Fibroblast of peridontal ligament (primary cell): ENCODE results near the gene CDCA7.
"Not testable (repeated sequence)": the region's sequence is repeated elsewhere in the genome, so short reads cannot be mapped to it uniquely, and the experiment has no call there.

Experiments used
- DNase-seq: peaks from one replicate; pipeline ENCODE4 v3.0.0-alpha.2; 2010; ENCODE audit errors: extremely low read depth

CDCA7 gene

DNA sequence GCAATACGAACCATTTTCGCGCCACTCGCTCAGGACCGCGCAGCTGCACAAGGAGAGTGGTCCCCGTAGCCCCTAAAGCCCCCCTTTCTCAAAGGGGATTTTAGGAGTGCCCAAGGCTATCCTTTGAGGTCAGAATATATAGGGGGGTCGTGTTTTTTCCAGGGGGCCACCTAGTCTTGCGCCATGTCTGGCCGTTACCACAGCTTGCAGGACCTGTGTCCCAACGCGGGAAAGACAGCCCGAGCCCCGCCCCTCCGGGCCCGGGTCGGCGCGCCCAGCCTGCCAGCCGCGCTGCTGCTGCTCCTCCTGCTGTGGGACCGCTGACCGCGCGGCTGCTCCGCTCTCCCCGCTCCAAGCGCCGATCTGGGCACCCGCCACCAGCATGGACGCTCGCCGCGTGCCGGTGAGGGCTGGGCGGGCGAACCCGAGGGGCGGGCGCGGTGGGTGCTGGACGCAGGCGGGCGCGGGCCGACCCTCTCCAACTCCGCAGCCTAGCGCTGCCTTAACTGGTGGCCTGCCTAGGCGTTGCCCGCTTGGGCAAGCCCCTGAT is at the start of gene CDCA7:
CDCA7 (plus strand) TSS at position 291 of the 550 bp plus-strand sequence; CDS start at position 383, 92 bp downstream.
- peak; percentile 54 for DNase-seq

DNA sequence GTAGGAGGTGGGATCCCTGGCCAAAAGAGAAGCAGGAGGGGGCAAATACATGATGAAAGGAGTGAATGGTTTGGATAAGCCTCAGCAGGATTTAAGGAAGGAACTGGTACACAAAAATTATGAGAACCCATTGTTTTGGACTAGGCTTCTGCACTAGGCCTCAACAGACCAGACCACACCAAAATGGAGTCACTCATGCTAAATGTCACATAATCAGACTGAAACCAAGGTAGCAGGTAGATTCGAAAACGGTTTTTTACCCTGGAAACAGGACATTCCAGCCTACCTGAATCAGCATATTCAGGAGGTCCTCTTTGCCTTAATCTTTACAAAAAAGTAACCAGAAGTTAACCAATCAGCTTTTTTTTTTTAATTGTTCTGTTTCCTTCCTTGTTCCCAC is 49.4 kb upstream of the CDCA7 start:
- no peak for DNase-seq

DNA sequence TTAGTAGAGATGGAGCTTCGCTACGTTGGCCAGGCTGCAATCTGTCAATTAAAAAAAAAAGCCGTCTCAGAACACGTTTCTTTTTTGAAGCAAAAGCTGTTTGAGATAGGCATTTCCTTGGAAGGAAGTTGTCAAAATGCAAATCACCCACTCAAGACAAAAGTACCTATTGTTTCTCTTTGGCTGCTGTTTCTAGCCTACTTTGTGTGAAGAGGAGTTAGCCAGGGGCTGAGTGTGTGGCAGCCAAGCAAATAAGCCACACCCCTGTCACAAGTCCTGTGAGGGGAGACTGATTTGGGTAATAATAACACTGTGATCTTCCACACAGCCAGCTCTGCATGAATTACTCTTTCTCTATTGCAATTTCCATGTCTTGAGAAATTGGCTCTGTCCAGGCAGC is 47.4 kb upstream of the CDCA7 start:
- DNase-seq = no peak

DNA sequence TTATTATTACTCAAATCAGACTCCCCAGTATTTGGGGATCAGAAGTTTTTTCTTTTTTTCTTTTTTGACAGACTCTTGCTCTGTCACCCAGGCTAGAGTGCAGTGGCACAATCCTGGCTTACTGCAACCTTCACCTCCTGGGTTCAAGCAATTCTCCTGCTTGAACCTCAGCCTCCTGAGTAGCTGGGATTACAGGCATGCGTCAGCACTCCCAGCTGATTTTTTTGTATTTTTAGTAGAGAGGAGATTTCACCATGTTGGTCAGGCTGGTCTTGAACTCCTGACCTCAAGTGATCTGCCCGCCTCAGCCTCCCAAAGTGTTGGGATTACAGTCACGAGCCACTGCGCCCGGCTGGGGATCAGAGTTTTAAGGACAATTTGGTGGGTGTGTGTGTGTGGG is 45.3 kb upstream of the CDCA7 start:
- not testable (repeated sequence) for DNase-seq

DNA sequence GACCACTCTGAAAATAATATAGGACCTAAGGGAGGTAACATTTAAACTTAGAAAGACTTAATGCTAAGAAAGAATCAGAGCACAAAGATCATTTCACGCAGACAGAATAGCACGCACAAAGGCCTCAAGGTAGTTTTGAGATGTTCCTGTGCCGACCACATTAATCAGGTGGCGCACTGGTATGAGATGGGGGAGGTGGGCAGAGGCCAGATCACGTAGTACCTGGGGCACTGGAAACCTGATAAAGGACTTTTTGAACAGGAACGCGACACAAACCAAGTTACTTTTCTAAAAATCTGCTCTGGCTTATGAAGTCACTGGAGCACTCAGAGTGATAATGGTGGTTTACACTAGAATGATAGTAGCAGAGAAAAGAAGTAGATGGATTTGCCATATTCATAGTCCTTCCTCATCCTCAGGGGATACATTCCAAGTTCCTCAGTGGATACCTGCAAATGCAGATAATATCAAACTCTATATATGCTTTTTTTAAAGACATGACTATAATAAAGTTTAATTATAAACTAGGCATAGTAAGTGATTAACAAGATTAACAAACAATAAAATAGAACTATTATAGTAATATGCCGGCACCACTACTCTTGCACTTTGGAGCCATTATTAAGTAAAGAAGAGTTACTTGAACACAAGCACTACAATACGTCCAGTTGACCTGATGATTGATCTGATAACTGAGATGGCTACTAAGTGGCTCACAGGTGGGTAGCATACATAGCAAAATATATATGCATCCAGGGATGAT is 42.6 kb upstream of the CDCA7 start:
- no peak for DNase-seq

DNA sequence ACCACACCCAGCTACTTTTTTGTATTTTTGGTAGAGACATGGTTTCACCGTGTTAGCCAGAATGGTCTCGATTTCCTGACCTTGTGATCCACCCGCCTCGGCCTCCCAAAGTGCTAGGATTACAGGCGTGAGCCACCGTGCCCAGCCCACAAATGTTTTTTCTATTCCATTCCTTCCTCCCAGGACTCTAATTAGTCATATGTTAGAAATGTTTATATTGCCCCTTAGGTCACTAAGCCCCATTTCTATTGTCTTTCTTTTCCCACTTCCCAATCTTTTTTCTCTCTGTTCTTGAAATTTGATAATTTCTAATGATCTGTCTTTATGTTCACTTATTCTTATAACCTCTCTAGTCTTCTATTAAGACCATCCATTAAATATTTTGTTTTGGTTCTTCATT is 31.3 kb upstream of the CDCA7 start:
- no peak for DNase-seq

DNA sequence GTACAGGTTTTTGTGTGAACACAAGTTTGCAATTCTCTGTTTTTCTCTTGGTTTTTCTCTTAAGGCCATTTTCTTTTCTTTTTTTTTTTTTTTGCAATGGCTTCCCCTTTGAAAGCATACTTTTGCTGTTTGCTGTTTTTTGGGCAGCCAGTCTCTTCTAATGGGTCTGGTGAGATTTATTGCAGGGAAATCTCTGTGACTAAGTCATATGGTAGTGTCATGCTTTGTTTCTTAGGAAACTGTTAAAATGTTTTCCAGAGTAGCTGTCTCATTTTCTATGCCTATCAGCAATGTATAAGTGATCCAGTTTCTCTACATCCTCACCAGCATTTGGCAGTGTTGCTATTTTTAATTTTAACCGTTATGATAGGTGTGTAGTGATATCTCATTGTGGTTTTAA is 27.9 kb upstream of the CDCA7 start:
- DNase-seq = peak; percentile 2

DNA sequence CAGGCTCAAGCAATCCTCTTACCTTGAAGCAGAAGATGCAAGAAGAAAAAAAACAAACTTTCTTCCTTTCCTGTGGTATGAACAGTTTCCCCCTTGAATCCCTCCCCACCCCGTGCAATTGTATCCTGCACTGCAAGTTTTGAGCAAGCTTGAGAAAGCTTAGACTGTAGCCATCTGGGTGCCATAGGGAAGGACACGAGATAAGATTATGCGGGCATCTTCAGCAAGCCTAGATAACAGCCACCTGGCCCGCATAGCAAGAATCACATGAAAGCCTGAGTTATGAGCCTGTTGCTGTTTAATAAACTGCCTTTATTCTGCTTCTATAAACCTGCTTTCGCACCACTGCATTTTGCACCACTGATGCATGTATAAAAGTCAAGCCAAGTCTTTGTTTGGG is 27.3 kb upstream of the CDCA7 start:
- no peak for DNase-seq

DNA sequence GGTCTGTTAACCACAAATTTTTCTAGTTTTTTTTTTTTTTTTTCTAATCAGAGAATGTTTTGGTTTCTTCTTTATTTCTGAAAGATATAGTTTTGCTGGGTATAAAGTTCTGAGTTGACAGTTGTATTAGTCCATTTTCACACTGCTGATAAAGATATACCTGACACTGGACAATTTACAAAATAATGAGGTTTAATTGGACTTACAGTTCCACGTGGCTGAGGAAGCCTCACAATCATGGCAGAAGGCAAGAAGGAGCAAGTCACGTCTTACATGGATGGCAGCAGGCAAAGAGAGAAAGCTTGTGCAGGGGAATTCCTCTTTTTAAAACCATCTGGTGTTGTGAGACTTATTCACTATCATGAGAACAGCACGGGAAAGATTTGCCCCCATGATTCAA is 21.7 kb upstream of the CDCA7 start:
- DNase-seq = not testable (repeated sequence)

DNA sequence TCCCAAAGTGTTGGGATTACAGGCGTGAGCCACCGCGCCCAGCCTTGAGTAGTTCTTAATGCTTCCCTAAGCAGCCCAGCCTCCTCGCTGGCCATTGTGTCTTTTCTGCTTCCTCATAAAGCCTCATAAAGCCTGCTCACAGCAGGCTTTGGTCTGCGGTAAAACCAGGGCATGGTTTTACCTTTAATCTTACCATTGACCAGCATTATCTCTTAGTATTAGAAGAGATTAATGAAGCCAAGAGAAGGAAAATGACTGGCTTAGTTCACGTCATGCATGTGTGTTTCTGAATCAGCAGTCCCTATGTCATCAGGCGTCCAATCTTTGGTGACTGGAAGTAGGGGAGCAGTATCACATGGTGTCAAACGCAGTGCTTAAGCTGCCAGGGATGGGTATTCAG is 14.9 kb upstream of the CDCA7 start:
- DNase-seq = no peak

DNA sequence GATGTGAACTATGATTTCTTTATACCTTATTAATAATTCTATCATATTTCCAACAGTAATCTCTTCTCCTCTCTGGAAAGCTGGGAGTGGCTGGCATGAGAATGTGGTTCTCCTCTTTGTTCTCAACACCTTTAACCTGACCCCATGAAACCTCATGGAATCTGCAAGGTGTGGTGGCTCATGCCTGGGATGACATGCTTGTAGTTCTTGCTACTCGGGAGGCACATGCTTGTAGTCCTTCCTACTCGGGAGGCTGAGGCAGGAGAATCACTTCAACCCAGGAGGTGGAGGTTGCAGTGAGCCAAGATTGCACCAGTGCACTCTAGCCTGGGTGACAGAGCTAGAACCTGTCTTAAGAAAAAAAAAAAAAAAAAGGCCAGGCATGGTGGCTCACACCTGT is 10.8 kb upstream of the CDCA7 start:
- no peak for DNase-seq

DNA sequence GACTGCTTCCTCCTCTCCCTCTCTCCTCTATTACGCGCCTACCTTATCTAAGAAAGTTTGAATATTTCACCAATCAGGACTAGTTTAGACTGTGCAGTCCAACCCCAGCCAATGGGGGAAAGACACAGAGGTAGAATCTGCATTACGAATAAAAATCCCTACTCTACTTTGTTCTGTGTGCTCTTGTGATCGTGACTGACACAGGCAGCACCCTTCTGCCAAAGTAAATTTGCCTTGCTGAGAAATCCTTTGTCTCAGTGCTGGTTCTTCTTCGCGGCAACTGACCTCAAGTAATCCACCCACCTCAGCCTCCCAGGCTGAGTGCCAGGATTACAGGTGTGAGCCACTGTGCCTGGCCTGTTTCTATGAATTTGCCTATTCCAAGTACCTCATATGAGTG is 8.6 kb upstream of the CDCA7 start:
- no peak for DNase-seq

DNA sequence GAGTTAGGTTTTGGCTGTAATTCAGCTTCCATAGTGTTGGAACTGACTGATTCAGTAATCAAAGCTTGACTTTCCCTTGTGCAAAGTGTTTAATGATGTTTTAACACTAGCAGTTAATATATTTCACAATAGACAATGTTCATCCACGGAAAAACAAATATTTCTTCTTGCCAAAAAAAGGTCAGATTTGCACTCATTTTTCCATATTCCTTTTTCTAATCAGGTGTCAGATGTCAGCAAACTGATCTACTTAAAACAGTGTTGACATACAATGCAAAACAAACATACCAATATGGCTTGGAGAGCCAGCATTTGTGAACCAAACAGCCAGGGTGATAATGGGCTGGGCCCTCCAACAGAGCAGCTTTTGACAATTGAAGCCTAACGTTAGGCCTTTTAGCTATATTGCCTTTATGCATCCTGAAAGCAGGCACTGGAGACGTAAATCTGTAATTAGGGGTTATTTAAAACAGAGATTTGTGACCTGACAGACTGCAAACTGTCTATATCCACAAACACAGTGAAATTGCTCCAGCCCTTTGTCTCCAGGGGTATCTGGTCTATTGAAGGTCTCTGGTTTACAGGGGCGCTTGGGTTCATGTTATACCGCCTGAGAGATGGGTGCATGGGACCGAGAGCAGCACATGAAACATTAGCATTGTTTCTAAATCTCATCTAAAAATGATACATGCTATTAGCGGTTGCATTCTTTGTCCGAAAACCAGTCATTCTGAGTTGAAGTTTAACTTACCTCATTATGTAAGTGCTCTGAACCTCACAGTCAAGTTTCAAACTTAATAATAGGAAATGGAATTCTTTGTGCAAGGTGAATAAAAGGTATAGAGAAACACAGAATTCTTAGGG is 7.1 kb upstream of the CDCA7 start:
- no peak for DNase-seq

DNA sequence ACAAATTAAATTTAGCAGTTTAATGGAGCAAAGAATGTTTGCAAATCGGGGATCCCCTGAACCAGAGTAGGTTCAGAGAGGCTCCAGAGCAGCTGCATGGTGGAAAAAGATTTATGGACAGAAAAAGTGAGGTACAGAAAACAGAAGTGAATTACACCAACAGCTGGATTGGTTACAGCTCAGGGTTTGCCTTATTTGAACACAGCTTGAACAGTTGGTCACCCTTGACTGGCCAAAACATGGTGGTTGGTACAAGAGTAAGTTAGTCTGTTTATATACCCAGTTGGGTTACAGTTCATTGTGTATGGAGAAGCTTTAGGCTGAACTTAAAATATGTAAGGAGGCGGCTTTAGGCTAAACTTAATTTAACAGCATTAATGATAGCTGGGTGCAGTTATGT is 5.4 kb upstream of the CDCA7 start:
- no peak for DNase-seq

DNA sequence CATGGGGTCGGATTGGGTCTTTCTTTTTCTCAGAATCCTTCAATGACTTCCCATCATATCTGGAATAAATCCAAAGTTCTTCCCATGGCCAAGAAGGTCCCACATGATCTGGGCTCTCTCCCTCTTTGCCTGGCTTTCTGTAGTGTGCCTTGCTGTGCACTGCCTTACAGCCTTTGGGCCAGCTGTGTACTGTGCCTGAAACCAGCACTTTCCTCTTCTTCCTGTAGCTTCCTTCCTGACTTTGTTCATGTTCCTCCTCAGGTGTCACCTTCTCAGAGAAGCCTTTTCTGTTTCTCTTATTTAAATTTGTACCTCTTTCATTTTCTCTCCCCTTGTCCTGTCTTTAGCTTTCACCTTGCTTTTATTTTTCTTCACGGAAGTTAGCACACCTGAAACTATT is 4.3 kb upstream of the CDCA7 start:
- no peak for DNase-seq

DNA sequence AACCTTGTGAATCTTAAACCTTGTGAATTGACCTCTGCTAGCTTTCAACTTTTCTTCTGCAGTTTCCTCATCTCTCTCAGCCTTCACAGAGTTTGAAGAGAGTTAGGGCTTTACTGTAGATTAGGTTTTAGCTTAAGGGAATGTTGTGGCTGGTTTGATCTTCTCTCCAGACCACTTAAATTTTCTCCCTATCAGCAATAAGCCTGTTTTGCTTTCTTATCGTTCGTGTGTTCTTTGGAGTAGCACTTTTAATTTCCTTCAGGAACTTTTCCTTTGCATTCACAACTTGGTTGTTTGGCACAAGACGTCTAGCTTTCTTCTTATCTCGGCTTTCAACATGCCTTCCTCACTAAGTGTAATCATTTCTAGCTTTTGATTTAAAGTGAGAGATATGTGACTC is 2.8 kb upstream of the CDCA7 start:
- DNase-seq = no peak

DNA sequence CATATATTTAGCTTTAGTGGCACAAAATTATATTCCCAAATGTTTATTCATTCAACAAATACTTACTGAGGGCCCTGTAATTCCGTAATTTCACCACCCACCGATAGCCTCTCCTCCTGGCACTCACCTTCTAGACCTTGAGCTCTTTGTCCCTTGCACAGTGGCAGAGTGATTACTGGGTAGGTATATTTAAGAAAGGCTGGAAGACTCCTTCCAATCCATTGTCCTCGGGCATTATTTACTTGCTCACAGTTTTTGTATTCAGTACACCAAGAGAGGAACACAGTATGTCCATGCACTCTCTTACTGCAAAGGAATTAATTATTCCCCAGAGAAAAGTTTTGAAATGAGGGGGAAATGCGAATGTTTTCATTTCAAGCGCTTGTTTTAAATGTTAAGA is 1.1 kb upstream of the CDCA7 start:
- no peak for DNase-seq

DNA sequence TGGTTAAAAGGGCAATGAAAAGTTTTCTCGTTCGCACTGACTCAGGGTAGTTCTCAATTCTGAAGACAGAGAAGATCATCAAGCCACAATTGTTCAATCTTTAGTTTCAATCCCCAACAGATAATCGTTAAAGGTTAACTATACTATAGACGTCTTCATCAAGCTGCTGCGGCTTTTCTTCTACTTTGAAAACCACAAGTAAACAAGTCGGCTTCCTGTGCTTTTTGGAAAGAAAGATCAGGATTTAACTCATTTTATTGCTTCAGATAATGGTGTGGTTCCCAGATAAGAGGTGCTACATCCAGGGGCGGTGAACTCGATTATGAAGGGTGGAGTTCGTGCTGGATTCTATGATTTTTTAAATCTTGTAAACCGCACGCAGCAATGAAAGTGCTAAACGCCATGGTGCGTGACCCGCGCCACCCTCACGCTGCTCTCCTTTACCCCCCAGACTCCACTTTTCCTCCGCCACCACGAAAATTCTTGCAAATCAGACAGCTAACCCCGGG is 545 bp upstream of the CDCA7 start:
- no peak for DNase-seq

DNA sequence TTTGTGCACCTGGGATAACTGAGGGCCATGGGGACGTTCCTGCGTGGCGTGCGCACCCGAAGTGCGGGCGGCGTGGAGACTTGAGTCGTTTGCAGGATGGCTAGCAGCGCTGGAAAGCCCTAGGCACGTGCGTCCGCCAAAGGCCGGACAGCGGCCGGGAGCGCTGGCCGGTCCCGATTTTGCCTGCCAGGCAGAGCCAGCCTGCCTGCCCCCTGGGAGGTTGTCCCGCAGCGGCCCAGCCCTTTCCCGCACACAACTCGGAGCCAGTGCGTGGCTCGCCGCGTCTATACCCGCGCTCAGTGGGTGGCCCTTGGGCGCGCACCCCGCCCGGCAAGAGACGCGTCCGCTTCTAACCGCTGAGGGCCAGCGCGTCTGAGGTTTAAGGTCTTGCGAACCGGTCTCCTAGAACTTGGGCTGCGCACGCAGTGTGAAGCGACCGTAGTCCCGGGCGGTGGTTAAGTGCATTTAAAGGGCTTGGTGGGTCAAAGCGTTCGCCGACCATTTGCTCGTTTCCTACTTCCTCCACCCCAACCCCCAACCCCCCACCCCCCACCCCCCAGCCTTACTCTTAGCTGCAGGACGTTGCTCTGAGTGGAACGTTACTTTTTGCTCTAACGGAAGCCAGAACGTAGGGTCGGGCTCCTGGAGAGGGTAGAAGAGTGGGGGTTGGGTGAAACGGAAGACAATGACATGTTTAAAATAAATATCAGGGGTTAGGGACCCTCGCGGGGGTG is 627 bp downstream of the CDCA7 start:
- DNase-seq = peak; percentile 55

DNA sequence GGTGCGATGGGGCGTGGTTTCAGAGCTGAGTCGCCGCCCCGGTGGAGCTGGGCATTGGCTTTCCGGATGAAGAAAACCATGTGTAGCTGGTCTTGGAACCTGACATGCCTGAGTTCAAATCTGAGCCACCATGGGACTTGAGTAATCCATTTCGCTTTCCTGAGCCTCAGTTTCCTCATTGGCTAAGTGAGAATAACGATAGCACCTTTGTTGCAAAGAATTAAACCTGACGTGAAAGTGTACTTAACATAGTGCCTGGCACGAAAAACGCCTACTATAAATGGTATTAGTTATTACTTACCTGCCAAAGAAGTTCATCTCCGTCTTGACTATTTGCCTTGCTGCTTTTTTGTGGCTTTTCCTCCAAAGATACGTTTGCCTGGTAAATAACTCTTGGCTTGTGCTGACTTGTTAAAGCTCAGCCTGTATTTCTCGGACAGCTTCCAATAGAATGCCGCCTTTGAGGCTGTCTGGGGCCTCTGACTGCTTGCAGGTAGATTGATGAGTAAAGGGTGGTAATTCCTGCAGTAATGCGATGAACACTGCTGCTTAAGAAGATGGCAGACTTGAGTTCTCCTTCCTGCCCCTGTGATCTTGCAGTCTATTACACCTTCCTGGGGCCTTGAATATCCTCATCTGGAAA is 1.3 kb downstream of the CDCA7 start:
- DNase-seq = peak; percentile 17

DNA sequence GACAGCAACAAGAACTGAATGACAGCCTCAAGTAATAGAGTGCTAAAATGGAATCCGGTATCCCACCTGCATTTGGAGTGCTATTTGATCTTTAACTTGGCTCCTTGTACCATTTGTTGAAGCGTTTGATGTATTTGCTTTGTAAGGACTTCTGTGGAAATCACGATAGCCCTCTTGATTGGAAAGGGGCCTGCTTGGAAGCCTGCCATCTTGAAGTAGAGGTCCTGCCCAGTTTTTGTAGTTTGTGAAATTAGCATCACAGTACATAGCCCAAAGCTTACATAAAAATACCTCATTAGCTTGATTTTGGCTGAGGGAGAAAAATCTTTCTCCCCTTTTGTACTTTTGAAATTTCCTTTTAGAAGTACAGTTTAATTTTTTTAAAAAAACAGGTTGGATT is 2.7 kb downstream of the CDCA7 start:
- DNase-seq = peak; percentile 19
